ENCODE measurements around the gene RAB4B. TPM values are rescaled to one million over a fixed set of nuclear protein-coding genes. Genes with fewer than 3 reads are reported as not detected.
A peak's percentile ranks its signal among the peaks of the same experiment; 100 is the strongest.

Gene RAB4B
- total and polyA plus RNA-seq, 2 of the 13 experiments (the other 11 are each of a cell fraction or from before 2014, with no cell fraction given) = 3.3 to 5.4 TPM

DNA sequence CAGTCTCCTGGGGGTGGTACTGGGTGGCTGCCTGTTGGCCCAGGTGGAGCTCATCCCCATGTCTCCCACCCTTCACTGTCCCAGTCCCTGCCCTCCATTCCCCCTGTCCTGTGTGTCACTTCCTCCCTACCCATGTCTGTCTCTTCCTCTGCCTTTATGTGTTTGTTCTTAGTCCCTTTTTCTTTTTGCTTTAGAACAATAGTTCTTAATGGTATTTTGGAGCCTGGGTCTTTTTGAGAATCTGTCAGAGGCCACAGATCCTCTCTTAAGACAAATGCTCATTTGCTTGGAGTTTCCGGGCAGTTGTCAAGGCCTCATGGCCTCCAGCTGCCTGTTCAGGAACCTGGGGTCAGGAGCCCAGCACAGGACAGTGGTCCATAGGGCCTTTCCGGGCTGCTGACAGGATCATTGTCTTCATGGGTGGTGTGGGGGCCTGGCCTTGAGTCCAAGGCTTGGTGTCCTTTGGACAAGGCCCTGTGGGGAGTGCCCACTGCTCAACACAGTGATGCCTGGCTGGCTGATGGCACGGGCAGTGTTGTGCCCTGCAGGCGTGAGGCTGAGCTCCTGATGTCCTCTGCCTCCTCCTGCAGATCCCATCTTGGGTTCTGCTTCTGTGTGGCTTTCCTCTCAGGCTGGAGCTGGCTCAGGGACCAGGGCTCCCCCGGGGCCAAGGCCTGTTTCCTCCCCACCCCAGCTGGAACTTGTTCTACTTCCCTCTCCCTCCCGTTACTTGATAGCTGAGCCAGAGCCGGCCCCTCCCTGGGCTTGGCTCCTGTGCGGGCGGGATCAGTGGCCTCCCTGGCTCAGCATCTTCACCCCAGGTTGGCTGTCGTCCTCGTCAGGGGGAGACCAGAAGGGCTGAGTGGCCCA, 24.5 kb downstream of the RAB4B start:
- Histone ChIP-seq H3K27me3 (ENCODE audit: control insufficient read depth in 1 of 2, insufficient read depth in 2 of 2, low read length in 2 of 2) (no peaks in the 10 kb centered on the region; a peak in 2 of 5 replicates), H3K4me1 (ENCODE audit: insufficient read depth, low read length) (peaks cover 59% of the 10 kb centered on the region), H3K9me3 (ENCODE audit: low read length) (no peaks in the 10 kb centered on the region), H3K4me3 (replicated peaks in 1 of 3; ENCODE audit: insufficient read depth in 1 of 3, low read depth in 2 of 3, low read length in 3 of 3) (peak overlapping the region in 1 of 3 experiments; percentile 0; a peak in 1 of 6 replicates), H3K4me2 (ENCODE audit: low read depth, low read length) (peak overlapping the region; percentile 37; the same call in 1 of the 2 replicates), H3K36me3 (replicated peaks in 1 of 2; ENCODE audit: control insufficient read depth in 1 of 2, insufficient read depth in 2 of 2, low read length in 2 of 2) (peaks cover 4 to 14% of the 10 kb centered on the region in 2 experiments; a peak in 3 of 5 replicates), H3K9ac (ENCODE audit: insufficient read depth, low read depth, low read length) (peak overlapping the region; percentile 23; the same call in 1 of the 2 replicates), H3K27ac (ENCODE audit: extremely low read length, insufficient read depth, low read length) (no peak overlapping the region), H2AFZ (ENCODE audit: low read length) (no peak overlapping the region), H4K20me1 (ENCODE audit: insufficient read depth, low read length) (peaks cover 5% of the 10 kb centered on the region; the same call in 1 of the 2 replicates), H3K79me2 (ENCODE audit: insufficient read depth, low read length) (peaks cover 34% of the 10 kb centered on the region)
- no peak for TF ChIP-seq REL (CRISPR knock-in tag; conservative IDR thresholded peaks at IDR 0.05)
- TF ChIP-seq SAP130 (CRISPR knock-in tag; IDR thresholded peaks at IDR 0.05; ENCODE audit: low read depth) = peak; percentile 12; the same call in 1 of the 2 replicates
- no peak for TF ChIP-seq ASH2L (IDR thresholded peaks at IDR 0.05; ENCODE audit: insufficient read length, low read depth, low read length)
- TF ChIP-seq, protein P1, sequence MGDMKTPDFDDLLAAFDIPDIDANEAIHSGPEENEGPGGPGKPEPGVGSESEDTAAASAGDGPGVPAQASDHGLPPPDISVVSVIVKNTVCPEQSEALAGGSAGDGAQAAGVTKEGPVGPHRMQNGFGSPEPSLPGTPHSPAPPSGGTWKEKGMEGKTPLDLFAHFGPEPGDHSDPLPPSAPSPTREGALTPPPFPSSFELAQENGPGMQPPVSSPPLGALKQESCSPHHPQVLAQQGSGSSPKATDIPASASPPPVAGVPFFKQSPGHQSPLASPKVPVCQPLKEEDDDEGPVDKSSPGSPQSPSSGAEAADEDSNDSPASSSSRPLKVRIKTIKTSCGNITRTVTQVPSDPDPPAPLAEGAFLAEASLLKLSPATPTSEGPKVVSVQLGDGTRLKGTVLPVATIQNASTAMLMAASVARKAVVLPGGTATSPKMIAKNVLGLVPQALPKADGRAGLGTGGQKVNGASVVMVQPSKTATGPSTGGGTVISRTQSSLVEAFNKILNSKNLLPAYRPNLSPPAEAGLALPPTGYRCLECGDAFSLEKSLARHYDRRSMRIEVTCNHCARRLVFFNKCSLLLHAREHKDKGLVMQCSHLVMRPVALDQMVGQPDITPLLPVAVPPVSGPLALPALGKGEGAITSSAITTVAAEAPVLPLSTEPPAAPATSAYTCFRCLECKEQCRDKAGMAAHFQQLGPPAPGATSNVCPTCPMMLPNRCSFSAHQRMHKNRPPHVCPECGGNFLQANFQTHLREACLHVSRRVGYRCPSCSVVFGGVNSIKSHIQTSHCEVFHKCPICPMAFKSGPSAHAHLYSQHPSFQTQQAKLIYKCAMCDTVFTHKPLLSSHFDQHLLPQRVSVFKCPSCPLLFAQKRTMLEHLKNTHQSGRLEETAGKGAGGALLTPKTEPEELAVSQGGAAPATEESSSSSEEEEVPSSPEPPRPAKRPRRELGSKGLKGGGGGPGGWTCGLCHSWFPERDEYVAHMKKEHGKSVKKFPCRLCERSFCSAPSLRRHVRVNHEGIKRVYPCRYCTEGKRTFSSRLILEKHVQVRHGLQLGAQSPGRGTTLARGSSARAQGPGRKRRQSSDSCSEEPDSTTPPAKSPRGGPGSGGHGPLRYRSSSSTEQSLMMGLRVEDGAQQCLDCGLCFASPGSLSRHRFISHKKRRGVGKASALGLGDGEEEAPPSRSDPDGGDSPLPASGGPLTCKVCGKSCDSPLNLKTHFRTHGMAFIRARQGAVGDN (CRISPR knock-in tag; IDR thresholded peaks at IDR 0.05) = peak; percentile 25; the same call in 1 of the 2 replicates
- peak; percentile 47 for TF ChIP-seq AGO2 (optimal IDR thresholded peaks at IDR 0.05; ENCODE audit: low read depth, low read length)
- no peak for TF ChIP-seq ZNF83 (CRISPR knock-in tag; IDR thresholded peaks at IDR 0.05; ENCODE audit: borderline replicate concordance)
- TF ChIP-seq ATAD3A (CRISPR knock-in tag; IDR thresholded peaks at IDR 0.05) = no peak
- TF ChIP-seq, protein P2, sequence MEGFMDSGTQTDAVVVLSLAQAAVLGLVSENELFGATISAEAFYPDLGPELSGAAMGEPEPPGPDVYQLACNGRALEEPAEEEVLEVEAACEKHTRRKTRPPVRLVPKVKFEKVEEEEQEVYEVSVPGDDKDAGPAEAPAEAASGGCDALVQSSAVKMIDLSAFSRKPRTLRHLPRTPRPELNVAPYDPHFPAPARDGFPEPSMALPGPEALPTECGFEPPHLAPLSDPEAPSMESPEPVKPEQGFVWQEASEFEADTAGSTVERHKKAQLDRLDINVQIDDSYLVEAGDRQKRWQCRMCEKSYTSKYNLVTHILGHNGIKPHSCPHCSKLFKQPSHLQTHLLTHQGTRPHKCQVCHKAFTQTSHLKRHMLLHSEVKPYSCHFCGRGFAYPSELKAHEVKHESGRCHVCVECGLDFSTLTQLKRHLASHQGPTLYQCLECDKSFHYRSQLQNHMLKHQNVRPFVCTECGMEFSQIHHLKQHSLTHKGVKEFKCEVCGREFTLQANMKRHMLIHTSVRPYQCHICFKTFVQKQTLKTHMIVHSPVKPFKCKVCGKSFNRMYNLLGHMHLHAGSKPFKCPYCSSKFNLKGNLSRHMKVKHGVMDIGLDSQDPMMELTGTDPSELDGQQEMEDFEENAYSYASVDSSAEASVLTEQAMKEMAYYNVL (CRISPR knock-in tag; IDR thresholded peaks at IDR 0.05; ENCODE audit: borderline replicate concordance) = no peak
- TF ChIP-seq ZNF589 (CRISPR knock-in tag; conservative IDR thresholded peaks at IDR 0.05) = no peak
- CTCF ChIA-PET (ENCODE audit: low intra/inter-chr PET ratio, low total read pairs) = no interaction called here
- DNase-seq (ENCODE audit: low spot score) (no peak), ATAC-seq (no peak), FAIRE-seq (no peak)
- BruUV-seq (replicated peaks) = no TSS peak
- intact Hi-C loops (cut with micrococcal nuclease; ENCODE audit: unreplicated experiment) (no loop called here), in situ Hi-C loops (cut with HindIII; ENCODE audit: extremely low pct_ligation_motif_present, low pct_unique_long_range_greater_than_20kb) (no loop called here)
- WGBS (ENCODE audit: low lambda C conversion rate) = 78% methylated on average over 9 of the region's 11 CpGs
- POLR2A ChIA-PET = interaction anchor here (1.3 to 5.0 kb wide), 4 partner anchors 25 to 86 kb away, joined by 3 to 28 read pairs (median 4); partner anchors contain the start of genes ACTMAP, COQ8B, ITPKC and RAB4B
